BE2C (cell line): Measurements from ENCODE around the gene IFNA4.
A peak's percentile ranks its signal among the peaks of the same experiment; 100 is the strongest.

Experiments used
- DNase-seq: peaks from one replicate; pipeline ENCODE4 v3.0.0-alpha.2; 2020
- H3K27me3 ChIP-seq: fragments of 250-450 bp; sonication (Bioruptor Pico); 2 replicates; pipeline ENCODE4 v1.5.1; 2020; ENCODE audit warnings: mild to moderate bottlenecking
- H3K36me3 ChIP-seq: fragments of 250-450 bp; sonication (Bioruptor Pico); 2 replicates; pipeline ENCODE4 v1.5.1; 2020; ENCODE audit warnings: mild to moderate bottlenecking
- H3K4me1 ChIP-seq: fragments of 250-450 bp; sonication (Bioruptor Pico); 2 replicates; pipeline ENCODE4 v1.5.1; 2020
- H3K4me3 ChIP-seq: 2 replicates; pipeline ENCODE4 v1.5.1; 2011; ENCODE audit warnings: low read depth, low read length
- H3K9me3 ChIP-seq: fragments of 250-450 bp; sonication (Bioruptor Pico); 2 replicates; pipeline ENCODE4 v1.5.1; 2020
- CTCF ChIP-seq: IDR thresholded peaks from 2 replicates; pipeline ENCODE4 v1.5.1; 2012; ENCODE audit warnings: mild to moderate bottlenecking, low read depth, low read length

IFNA4 gene

GRCh38 chr9:21160178-21160577 is 27.2 kb downstream of the IFNA4 start:
- no peak for TF ChIP-seq CTCF
- DNase-seq = no peak
- Histone ChIP-seq H3K9me3 (no peaks in the 10 kb centered on the region), H3K27me3 (no peaks in the 10 kb centered on the region), H3K36me3 (no peaks in the 10 kb centered on the region), H3K4me3 (no peak overlapping the region), H3K4me1 (no peaks in the 10 kb centered on the region)

- H3K27me3 ChIP-seq = no peaks in the 10 kb centered on the region
- no peak for DNase-seq
- TF ChIP-seq CTCF = no peak
Measured at GRCh38 chr9:21155501-21155900, 31.9 kb downstream of the IFNA4 start.

DNA sequence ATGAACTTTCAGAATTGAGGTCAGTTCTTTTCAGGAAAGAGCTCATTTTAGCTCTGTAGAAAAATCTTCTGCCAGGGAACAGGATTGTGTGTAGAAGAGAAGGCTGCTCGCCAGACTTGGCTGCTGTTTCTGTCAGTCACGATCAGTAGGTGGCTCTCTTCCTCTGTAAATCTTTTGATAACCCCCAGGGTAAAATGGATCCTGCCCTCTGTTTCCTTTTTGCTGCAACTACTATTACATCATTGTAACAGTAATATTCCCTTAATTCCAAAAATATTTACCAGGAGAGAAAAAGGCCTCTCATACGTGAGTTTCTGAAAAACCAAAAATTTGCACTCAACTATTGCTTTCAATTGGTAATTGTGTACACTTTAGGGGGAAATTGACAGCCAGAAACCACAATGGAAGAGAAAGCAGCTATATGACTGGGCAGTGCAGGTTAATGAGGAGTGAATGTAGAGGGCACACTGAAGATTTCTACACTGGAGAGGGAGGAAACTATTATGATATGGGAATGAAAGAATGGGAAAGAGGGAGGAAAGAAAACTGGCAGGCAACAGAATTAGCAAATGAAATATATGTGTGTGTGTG is 33.3 kb downstream of the IFNA4 start:
- TF ChIP-seq CTCF = peak; percentile 37
- no peak for DNase-seq
- H3K4me3 ChIP-seq = no peak overlapping the region
- no peaks in the 10 kb centered on the region for H3K27me3 ChIP-seq
- no peaks in the 10 kb centered on the region for H3K4me1 ChIP-seq
- H3K9me3 ChIP-seq = no peaks in the 10 kb centered on the region
- no peaks in the 10 kb centered on the region for H3K36me3 ChIP-seq

More at GRCh38 chr9:21155501-21155900, 31.9 kb downstream of the IFNA4 start:
- Histone ChIP-seq H3K9me3 (no peaks in the 10 kb centered on the region), H3K4me1 (no peaks in the 10 kb centered on the region), H3K4me3 (no peak overlapping the region), H3K36me3 (no peaks in the 10 kb centered on the region)

DNA sequence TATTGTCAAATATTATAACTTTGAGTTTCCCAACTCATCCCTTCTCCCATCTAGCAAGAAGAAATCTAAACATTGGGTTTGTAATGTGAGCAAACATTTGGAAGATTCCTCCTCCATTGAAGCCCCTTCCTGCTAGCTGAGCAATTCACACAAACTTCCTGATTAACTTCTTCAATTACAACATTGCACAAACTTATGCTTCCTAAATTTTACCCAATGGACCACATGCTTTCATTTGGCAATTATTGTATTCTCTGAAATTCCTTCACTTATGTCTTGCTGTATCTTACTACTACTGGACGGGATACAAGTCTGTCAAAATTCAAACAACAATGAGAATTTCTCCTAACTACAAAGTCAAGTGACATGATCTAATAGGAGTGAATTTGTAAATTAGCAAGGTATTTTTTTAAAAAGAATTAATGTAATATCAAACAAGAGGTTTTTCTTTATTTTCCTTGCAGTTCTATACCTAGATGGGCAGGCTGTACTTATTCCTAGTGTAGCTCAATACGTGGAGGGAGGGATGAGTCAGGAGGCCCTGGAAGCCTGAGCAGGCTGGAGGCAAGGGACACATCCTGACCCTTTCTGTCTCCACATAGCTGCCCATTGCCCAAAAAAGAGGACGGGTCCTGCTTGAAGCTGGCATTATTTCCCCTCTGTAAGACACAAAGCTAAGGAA is 33.9 kb downstream of the IFNA4 start:
- Histone ChIP-seq H3K9me3 (no peaks in the 10 kb centered on the region), H3K4me1 (no peaks in the 10 kb centered on the region), H3K36me3 (no peaks in the 10 kb centered on the region), H3K27me3 (no peaks in the 10 kb centered on the region), H3K4me3 (no peak overlapping the region)
- DNase-seq = no peak
- no peak for TF ChIP-seq CTCF

GRCh38 chr9:21144603-21145002 is 42.8 kb downstream of the IFNA4 start:
- no peaks in the 10 kb centered on the region for H3K9me3 ChIP-seq
- no peak for TF ChIP-seq CTCF
- no peaks in the 10 kb centered on the region for H3K4me1 ChIP-seq
- H3K27me3 ChIP-seq = peaks cover 3% of the 10 kb centered on the region; the same call in 1 of the 2 replicates
- no peak for DNase-seq
- no peaks in the 10 kb centered on the region for H3K36me3 ChIP-seq
- no peak overlapping the region for H3K4me3 ChIP-seq

DNA sequence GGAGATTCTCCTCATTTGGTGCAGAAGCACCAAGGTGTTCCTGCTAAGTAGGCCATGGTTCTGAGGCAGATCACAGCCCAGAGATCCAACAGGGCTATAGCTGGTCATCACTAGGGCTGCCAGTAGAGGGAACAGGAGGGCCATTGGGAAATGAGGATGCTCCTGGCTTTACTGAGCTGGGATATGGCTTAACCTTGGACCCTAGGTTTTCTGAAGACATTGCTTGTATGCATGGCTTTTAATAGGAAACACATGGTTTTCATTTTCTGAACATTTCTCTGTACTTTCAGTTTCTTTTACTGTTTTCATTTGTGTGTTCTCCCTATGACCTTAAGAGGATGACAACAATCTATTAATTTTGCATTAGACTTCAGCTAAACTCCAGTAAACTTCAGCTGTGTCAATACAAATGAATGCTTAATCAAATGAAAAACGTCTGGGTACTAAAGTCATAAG is 45.9 kb downstream of the IFNA4 start, which contains the start of gene IFNW1:
Gene IFNW1 (minus strand): TSS at position 406 of the 456 bp plus-strand sequence. CDS start 262 bp downstream, at position 144.
- H3K4me3 ChIP-seq = no peak within 1 kb of the TSS
- TF ChIP-seq CTCF = peak; percentile 14
- H3K9me3 ChIP-seq = no peaks in the 10 kb centered on the region
- no peaks in the 10 kb centered on the region for H3K4me1 ChIP-seq
- H3K27me3 ChIP-seq = 0 out of 2 replicates have a peak, but pooled peaks cover 3% of the 10 kb centered on the region
- DNase-seq = no peak
- H3K36me3 ChIP-seq = no peaks in the 10 kb centered on the region
